ENCODE results near the gene MAP7D1.

Gene MAP7D1

DNA sequence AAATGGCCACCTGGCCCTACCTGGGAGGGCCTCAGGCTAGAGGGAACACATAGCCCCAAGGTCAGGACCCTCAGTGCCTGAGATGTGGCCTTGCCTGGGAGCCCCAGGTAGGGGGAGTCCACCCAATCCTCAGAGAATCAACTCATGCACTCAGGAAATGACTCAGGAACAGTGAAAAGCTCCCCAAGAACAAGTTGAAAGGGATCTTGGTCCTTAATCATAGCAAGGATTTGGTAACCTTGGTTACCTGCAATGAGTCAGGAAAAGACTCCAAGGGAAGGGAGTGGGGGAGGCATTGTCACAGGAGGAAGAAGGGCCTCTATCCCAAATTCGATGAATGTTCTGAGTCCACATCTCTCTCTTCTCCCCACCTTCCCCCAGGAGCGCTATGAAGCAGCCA, 17.0 kb downstream of the MAP7D1 start:
- intact Hi-C loops (cut with DNase I; ENCODE audit: low total_unique reads): no loop called here
- peak overlapping the region; percentile 16 to 18 for H3K27ac ChIP-seq
- peaks cover 59 to 79% (median 74%) of the 10 kb centered on the region in 3 donors for H3K36me3 ChIP-seq
- no peaks in the 10 kb centered on the region for H3K9me3 ChIP-seq
- H3K27me3 ChIP-seq: no peaks in the 10 kb centered on the region
- TF ChIP-seq, protein P1, sequence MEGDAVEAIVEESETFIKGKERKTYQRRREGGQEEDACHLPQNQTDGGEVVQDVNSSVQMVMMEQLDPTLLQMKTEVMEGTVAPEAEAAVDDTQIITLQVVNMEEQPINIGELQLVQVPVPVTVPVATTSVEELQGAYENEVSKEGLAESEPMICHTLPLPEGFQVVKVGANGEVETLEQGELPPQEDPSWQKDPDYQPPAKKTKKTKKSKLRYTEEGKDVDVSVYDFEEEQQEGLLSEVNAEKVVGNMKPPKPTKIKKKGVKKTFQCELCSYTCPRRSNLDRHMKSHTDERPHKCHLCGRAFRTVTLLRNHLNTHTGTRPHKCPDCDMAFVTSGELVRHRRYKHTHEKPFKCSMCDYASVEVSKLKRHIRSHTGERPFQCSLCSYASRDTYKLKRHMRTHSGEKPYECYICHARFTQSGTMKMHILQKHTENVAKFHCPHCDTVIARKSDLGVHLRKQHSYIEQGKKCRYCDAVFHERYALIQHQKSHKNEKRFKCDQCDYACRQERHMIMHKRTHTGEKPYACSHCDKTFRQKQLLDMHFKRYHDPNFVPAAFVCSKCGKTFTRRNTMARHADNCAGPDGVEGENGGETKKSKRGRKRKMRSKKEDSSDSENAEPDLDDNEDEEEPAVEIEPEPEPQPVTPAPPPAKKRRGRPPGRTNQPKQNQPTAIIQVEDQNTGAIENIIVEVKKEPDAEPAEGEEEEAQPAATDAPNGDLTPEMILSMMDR (IDR thresholded peaks at IDR 0.05): no peak
- DNase-seq: no peak
- H3K4me3 ChIP-seq: no peak overlapping the region
- H3K4me1 ChIP-seq: peaks cover 4 to 51% (median 36%) of the 10 kb centered on the region in 4 donors

DNA sequence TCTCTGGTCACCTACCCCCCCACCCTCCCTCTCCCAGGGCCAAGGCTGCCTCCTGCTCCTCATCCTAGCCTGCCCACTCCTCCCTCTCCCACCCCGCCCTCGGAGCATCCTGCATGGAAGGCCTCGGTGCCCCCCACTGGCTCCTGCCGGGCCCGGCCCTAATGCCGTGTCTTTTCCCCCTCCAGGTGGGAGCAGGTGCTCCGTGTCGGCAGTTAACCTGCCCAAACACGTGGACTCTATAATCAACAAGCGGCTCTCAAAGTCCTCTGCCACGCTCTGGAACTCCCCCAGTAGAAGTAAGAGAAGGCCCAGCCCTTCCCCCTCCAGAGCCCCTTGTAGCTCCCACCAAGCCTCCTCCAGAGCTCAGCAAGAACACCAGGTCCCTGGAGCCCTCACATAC, 18.8 kb downstream of the MAP7D1 start:
- peaks cover 77 to 96% (median 91%) of the 10 kb centered on the region in 3 donors for H3K36me3 ChIP-seq
- H3K4me3 ChIP-seq: no peak overlapping the region
- H3K4me1 ChIP-seq: peaks cover 4 to 41% (median 25%) of the 10 kb centered on the region in 4 donors
- H3K9me3 ChIP-seq: no peaks in the 10 kb centered on the region
- no peak for DNase-seq
- peak overlapping the region; percentile 81 to 87 for H3K27ac ChIP-seq
- H3K27me3 ChIP-seq: no peaks in the 10 kb centered on the region
- TF ChIP-seq, protein P1 (IDR thresholded peaks at IDR 0.05): no peak
- intact Hi-C loops (cut with DNase I; ENCODE audit: low total_unique reads): no loop called here

DNA sequence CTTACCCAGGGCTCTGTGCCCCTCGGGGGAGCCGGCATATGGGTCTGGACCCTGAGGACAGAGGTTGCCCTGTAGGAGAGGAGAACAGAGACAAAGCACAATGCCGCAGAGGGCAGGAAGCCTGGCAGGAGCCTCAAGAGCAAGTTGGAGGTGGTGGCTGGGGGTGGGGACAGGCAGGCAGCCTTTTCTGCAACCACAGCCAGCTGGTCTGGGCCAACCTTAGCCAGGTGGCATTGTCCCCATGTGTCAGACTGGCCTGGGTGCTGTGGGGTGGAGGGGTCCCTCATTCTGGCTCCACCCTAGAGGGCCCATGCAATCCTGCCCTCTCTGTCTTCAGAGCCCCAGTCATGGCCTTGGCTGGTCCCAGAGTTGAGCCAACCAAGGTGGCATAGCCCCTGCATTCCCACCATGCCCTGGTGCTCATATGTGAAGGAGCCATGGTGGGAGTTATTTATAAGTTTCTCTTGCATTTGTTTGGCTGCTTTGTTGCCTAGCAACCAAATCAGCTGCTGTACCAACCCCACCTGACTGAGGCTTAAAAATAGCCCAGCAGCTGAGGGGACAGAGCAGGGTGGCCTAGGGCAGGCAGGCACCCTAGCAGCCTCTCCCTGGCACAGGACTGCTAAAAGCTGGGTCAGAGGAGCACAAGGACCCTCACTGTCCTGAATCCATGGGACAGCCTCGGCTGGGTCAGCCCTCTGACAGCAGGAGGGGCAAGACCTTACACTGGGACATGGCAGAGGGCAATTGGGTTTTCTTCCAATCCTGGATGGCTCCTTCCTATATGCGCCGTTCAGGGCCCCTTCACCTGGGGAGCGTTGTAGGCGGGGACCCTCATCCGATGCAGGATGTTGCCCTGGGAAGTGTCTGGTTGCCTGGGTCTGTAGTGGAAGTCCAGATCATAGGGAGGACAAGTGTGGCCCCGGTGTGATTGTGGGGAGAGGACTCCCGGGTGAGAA, 19.5 kb downstream of the MAP7D1 start:
- DNase-seq: peak; percentile 41 to 84
- intact Hi-C loops (cut with DNase I; ENCODE audit: low total_unique reads): no loop called here
- peaks cover 82 to 100% (median 98%) of the 10 kb centered on the region in 3 donors for H3K36me3 ChIP-seq
- H3K4me1 ChIP-seq: peaks cover 4 to 35% (median 22%) of the 10 kb centered on the region in 4 donors
- no peaks in the 10 kb centered on the region for H3K9me3 ChIP-seq
- TF ChIP-seq, protein P1 (IDR thresholded peaks at IDR 0.05): peak in 1 of 2 experiments; percentile 4
- H3K4me3 ChIP-seq: no peak overlapping the region
- H3K27ac ChIP-seq: peak overlapping the region; percentile 81 to 87
- no peaks in the 10 kb centered on the region for H3K27me3 ChIP-seq

DNA sequence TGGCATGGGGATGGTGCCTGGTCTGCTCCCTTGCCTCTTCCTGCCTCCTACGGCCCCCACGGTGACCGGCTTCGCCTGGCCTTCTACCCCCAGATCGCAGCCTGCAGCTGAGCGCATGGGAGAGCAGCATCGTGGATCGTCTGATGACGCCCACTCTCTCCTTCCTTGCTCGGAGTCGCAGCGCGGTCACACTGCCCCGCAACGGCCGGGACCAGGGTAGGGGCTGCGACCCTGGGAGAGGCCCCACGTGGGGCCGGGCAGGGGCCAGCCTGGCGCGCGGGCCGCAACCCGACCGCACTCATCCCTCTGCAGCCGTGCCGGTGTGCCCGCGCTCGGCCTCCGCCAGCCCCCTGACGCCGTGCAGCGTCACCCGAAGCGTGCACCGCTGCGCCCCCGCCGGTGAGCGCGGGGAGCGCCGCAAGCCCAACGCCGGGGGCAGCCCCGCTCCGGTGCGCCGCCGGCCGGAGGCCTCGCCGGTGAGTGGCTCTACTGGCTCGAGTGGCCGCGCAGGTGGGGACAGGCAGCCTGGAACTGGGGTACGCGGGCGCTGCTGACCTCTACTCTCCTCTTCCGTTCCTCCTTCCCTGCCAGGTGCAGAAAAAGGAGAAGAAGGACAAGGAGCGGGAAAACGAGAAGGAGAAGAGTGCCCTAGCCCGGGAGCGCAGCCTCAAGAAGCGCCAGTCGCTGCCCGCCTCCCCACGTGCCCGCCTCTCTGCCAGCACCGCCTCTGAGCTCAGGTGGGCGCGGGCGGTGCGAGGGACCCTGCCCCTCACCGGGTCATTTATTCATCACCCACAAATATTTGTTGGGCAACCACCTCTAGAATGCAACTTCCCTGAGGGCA, 20.4 kb downstream of the MAP7D1 start:
- no peak for DNase-seq
- no peaks in the 10 kb centered on the region for H3K9me3 ChIP-seq
- H3K4me3 ChIP-seq: no peak overlapping the region
- H3K27ac ChIP-seq: peak overlapping the region; percentile 81 to 87
- TF ChIP-seq, protein P1 (IDR thresholded peaks at IDR 0.05): no peak
- intact Hi-C loops (cut with DNase I; ENCODE audit: low total_unique reads): no loop called here
- H3K36me3 ChIP-seq: peaks cover 81 to 100% (median 99%) of the 10 kb centered on the region in 3 donors
- H3K27me3 ChIP-seq: no peaks in the 10 kb centered on the region
- H3K4me1 ChIP-seq: peaks cover 4 to 27% (median 20%) of the 10 kb centered on the region in 4 donors

DNA sequence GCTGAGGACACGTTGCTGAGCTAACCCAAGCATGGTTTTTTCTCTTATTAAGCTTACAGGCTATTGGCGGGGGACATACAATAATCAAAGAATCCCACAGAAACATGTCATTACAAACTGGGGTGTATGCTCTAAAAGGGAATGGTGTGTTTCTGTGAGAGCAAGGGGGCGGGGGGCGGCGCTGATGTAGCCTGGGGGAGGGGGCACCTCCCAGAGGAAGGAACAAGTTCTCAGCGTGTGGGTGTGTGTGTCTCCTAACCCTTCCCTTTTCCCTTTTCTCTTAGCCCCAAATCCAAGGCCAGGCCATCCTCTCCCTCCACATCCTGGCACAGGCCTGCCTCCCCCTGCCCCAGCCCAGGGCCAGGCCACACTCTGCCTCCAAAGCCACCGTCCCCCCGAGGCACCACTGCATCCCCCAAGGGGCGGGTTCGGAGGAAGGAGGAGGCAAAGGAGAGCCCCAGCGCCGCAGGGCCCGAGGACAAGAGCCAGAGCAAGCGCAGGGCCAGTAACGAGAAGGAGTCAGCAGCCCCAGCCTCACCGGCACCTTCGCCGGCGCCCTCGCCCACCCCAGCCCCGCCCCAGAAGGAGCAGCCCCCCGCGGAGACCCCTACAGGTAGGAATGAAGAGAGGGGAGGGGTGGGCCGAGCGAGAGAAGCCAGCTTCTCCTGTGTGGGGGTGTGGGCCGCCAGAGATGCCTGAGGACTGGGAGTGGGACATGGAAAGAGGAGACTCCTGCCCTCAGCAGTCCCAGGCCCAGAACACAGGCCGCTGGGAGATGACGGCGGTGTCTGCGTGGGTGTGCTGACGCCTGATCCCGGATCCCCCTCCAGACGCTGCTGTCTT, 21.9 kb downstream of the MAP7D1 start:
- H3K27me3 ChIP-seq: no peaks in the 10 kb centered on the region
- peak overlapping the region; percentile 81 to 87 for H3K27ac ChIP-seq
- no peak overlapping the region for H3K4me3 ChIP-seq
- peaks cover 4 to 33% (median 24%) of the 10 kb centered on the region in 4 donors for H3K4me1 ChIP-seq
- TF ChIP-seq, protein P1 (IDR thresholded peaks at IDR 0.05): no peak
- no peaks in the 10 kb centered on the region for H3K9me3 ChIP-seq
- intact Hi-C loops (cut with DNase I; ENCODE audit: low total_unique reads): no loop called here
- H3K36me3 ChIP-seq: peaks cover 67 to 90% (median 88%) of the 10 kb centered on the region in 3 donors
- DNase-seq: no peak

All from tibial artery (tissue), 4 donors.